Activated naive CD4-positive, alpha-beta T cell treated with anti-CD3 and anti-CD28 coated beads, Interleukin-2, amount 50 U/mL, for 24 hours (primary cell): ENCODE results near the gene ATG5.

Source experiments
- H3K27ac Mint-ChIP-seq: one replicate; pipeline ENCODE4 v1.8.0; 2021; ENCODE audit warnings: mild to moderate bottlenecking, mixed read lengths
- H3K27me3 Mint-ChIP-seq: one replicate; pipeline ENCODE4 v1.8.0; 2021; ENCODE audit warnings: mixed read lengths
- H3K36me3 Mint-ChIP-seq: one replicate; pipeline ENCODE4 v1.8.0; 2021; ENCODE audit warnings: mixed read lengths
- H3K4me1 Mint-ChIP-seq: one replicate; pipeline ENCODE4 v1.8.0; 2021; ENCODE audit warnings: mixed read lengths
- H3K4me3 Mint-ChIP-seq: one replicate; pipeline ENCODE4 v1.8.0; 2021; ENCODE audit warnings: mild to moderate bottlenecking, mixed read lengths
- H3K9me3 Mint-ChIP-seq: one replicate; pipeline ENCODE4 v1.8.0; 2021; ENCODE audit warnings: mixed read lengths

The ATG5 gene

DNA sequence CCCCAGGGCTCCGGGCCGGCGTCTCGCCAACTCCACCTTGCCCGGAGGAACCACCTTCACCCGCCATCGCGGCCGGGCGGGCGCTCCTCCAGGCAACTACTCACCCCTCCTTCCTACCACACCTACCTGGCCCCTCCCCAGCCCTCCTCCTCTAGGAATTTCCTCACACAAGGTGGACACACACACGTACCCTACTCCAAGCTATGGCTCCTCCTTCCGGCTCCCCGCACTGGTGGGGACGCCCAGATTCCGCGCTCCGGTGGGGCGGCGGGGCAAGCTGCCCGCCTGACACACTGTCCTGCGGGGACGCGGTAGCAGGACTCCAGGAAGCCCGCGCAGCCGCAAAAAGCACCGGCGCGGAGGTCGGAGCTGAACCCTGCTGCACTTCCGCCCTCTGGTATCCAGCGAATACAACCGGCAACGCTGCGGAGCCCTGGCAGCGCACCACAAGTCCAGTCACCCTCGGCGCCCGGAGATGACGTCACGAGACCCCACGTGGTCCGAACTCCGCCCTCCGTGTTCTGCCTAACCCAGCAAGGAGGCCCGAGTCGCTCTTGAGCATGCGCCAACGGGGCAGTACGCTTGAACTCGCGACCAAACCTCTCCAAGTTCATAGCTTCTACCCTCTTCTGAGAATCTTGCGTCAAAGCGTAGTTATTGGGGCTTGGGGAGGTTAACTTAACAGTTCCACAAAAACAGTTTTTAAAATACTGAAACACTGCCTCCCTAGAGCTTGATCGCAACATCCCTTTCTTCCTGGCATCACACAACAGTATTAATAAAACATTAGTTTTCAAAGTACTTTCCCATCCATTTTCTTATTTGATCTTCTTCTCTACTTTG is at the start of gene ATG5:
Gene ATG5, minus strand, starts transcription at position 425 of the 843 bp plus-strand sequence. CDS start 9,552 bp downstream, outside the sequence.
- Mint-ChIP-seq H3K4me1 (peaks cover 49% of the 10 kb centered on the region), H3K9me3 (no peaks in the 10 kb centered on the region), H3K27me3 (peaks cover 3% of the 10 kb centered on the region), H3K27ac (peak within 1 kb of the TSS; percentile 99), H3K4me3 (peak within 1 kb of the TSS; percentile 100), H3K36me3 (peaks cover 9% of the 10 kb centered on the region)

DNA sequence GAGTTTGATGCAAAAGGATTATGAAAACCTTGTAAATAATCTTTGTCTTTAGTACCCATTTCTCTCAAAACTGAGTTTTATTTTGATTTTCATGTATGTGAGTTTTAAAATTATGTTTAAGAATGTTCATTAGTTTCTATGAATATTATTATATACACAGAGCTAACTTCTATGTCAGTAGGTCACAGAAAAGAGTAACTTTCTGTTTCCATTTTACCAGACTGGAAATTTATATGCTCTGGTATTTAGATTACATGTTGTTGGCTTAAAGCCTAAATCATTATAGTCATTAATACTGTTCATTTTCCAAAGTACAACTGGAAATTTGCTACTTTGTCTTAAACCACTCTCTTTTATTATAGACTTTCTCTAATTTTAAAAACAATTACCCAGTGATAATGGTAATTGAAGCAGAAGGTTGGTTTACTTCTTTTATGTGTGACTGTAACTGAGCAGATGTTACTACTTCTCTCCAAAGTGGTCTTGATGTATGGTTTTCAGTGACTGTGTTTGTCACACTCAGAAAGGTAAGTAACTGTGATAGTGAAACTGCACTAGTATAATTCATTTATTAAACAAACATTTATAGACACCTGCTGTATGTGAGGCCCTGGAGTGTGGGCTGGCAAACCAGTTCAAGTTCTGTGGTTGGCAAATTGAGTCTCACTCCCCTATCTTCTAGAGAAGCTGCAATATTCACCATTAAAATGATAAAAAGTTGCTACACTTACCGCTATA is 48.1 kb upstream of the ATG5 start:
- Mint-ChIP-seq H3K27ac (no peak overlapping the region), H3K36me3 (no peaks in the 10 kb centered on the region), H3K9me3 (no peaks in the 10 kb centered on the region), H3K4me3 (no peak overlapping the region), H3K4me1 (no peaks in the 10 kb centered on the region), H3K27me3 (peaks cover 3% of the 10 kb centered on the region)

DNA sequence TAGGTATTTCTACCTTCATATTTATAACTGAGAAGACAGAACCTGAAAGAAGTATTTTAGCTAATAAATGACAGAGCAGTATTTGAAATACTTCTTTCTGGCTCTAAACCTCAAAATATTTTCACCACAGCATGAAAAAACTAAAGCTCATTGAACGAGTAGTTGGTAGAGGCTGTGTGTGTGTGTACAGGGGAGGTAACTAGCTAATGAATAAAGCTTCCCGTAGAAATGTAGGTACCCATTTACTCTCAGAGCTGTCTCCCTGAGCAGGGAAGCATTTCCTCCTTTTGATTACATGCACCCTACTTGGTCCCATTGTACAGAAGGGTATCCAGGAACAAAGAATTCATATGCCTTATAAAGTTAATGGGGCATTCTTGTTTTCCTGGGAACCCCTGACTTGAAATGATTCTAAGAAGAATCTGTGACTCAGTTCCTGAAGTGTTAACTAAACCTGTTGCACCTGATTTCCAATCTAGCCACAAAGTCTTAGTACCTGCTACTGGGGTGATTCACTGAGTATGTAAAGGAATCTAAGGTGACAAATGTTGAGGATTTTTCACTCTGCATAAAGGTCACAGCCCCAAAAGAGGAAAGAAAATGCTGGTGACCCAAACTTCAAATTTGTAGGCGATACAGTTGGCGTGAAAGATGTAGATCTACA is 47.4 kb upstream of the ATG5 start:
- Mint-ChIP-seq H3K4me1 (no peaks in the 10 kb centered on the region), H3K9me3 (no peaks in the 10 kb centered on the region), H3K4me3 (no peak overlapping the region), H3K27ac (no peak overlapping the region), H3K36me3 (no peaks in the 10 kb centered on the region), H3K27me3 (peaks cover 3% of the 10 kb centered on the region)

DNA sequence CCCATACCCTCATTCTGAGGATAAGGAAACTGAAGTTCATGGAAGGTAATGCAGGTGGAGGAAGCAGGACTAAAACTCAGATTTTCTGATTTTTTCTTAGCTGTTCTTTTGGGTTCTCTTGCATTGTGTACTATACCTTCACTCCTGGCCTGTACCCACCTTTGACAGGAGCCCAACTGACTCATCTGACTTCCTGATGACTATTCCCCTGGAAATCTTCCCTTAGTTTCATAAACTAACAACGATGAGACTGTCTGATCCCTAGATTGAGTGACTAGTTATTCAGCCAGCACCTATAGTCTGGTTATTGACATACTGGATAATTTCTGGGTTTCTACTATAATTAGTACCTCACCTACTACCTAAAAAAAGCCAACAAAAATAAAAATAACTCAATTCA is 45.1 kb upstream of the ATG5 start:
- Mint-ChIP-seq H3K27ac (no peak overlapping the region), H3K27me3 (no peaks in the 10 kb centered on the region), H3K4me3 (no peak overlapping the region), H3K9me3 (no peaks in the 10 kb centered on the region), H3K36me3 (no peaks in the 10 kb centered on the region), H3K4me1 (no peaks in the 10 kb centered on the region)

DNA sequence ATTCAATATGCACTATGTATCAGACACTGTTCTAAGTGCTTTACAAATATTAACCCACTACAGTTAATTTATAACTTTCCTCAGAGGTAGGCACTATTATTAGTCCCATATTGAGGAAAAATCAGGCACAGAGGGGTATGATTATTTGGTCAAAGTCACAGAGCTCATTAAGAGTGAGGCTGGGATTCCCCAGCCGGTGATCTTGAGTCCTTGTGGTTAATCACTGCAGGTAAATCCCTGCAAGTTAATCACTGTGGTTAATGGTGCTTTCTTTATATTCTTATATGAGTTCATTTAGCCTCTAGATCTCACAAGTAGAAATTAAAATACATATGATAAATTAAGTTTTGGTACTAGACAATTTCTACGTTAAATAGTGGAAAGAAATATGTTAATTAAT is 44.2 kb upstream of the ATG5 start:
- Mint-ChIP-seq H3K27ac (no peak overlapping the region), H3K4me1 (no peaks in the 10 kb centered on the region), H3K36me3 (no peaks in the 10 kb centered on the region), H3K4me3 (no peak overlapping the region), H3K27me3 (no peaks in the 10 kb centered on the region), H3K9me3 (no peaks in the 10 kb centered on the region)

DNA sequence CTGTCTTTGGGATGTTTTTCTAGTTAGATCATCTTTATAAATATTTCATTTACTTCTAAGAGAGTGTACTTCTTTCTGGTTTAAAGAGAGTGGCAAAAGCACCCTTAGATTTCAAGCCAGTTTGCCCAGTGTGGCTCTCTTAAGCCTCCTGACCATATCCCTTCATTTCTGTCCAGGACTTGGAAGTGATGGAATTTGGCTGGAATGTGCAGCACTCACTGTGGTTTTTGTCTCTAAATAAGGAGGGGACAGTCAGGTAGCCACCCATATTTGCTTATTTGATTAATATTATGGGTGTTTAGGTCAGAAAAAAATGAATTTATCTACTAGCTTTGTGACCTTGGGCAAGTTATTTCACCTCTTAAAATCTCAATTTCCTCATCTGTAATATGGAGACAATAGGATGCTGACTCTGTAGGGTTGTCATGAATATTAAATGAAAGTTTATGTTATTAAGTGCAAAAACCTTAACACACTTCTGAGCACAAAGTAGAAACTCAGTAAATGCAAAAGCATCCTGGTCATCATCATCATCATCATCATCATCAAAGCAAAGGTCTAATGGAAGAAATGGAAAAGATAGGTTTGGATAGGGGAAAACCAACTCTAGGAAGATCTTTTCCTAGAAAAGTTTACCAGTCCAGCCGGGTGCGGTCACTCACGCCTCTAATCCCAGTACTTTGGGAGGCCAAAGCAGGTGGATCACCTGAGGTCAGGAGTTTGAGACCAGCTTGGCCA is 38.0 kb upstream of the ATG5 start:
- H3K27ac Mint-ChIP-seq = no peak overlapping the region
- no peaks in the 10 kb centered on the region for H3K9me3 Mint-ChIP-seq
- peaks cover 11% of the 10 kb centered on the region for H3K4me1 Mint-ChIP-seq
- H3K4me3 Mint-ChIP-seq = no peak overlapping the region
- H3K27me3 Mint-ChIP-seq = peaks cover 16% of the 10 kb centered on the region
- H3K36me3 Mint-ChIP-seq = no peaks in the 10 kb centered on the region

GRCh38 chr6:106360989-106361430 is 35.5 kb upstream of the ATG5 start:
- H3K4me3 Mint-ChIP-seq = peak overlapping the region; percentile 79
- no peaks in the 10 kb centered on the region for H3K9me3 Mint-ChIP-seq
- peaks cover 11% of the 10 kb centered on the region for H3K4me1 Mint-ChIP-seq
- no peaks in the 10 kb centered on the region for H3K36me3 Mint-ChIP-seq
- no peak overlapping the region for H3K27ac Mint-ChIP-seq
- peaks cover 31% of the 10 kb centered on the region for H3K27me3 Mint-ChIP-seq

DNA sequence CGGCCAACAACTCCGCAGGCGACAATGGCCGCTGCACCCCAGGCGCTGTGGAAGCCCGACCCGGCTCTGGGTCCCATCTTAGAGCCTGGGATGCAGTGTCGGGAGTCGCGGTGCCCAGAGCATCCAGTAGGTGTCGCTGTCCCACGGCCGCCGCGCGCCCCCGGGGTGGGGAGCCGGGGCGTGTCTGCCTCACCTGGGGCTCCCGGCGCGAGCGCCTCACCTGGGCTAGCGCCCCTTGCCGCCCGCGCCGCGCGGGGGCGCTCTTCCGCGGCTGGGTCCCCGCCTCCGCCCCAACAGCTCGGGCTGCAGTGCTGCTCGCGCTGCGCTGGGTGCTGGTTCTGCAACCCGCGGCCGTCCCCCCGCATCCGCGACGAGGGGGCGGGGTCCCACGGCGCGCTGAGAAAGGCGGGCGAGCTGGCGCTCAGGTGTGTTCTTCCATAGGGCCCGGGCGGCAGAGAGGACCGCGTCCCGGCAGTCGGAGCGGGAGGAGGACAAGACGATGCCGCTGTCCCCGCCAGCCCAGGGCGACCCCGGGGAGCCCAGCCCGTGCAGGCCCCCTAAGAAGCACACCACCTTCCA is 34.9 kb upstream of the ATG5 start, which contains the start of gene CRYBG1:
Gene CRYBG1, plus strand, starts transcription at position 308 of the 579 bp plus-strand sequence. Its CDS starts 192 bp downstream, at position 500.
- peak within 1 kb of the TSS; percentile 79 for H3K4me3 Mint-ChIP-seq
- H3K36me3 Mint-ChIP-seq = no peaks in the 10 kb centered on the region
- H3K4me1 Mint-ChIP-seq = peaks cover 11% of the 10 kb centered on the region
- no peak within 1 kb of the TSS for H3K27ac Mint-ChIP-seq
- H3K9me3 Mint-ChIP-seq = no peaks in the 10 kb centered on the region
- H3K27me3 Mint-ChIP-seq = peaks cover 36% of the 10 kb centered on the region

DNA sequence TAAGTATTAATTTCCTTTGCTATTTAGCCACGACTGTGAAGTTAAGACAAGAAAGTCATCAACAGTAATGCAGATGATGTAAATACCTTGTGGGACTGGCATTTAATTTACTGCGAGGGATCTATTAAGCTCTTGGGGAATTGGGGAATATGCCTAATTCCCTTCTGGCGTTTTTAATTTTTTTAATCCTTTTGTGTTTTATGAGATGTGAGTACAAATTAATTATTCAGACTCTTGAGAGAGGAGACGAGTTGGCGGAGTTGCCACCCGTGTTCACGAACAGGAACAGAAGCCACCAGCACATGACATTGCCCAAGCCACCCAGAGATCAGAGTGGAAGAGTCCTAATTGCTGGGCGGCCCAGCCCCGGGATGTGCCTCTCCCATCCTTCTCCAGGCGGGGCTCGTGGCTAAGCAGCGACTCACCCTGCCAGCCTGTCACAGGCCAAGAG is 34.4 kb upstream of the ATG5 start:
- peak overlapping the region; percentile 64 for H3K4me3 Mint-ChIP-seq
- no peak overlapping the region for H3K27ac Mint-ChIP-seq
- H3K27me3 Mint-ChIP-seq = peaks cover 39% of the 10 kb centered on the region

DNA sequence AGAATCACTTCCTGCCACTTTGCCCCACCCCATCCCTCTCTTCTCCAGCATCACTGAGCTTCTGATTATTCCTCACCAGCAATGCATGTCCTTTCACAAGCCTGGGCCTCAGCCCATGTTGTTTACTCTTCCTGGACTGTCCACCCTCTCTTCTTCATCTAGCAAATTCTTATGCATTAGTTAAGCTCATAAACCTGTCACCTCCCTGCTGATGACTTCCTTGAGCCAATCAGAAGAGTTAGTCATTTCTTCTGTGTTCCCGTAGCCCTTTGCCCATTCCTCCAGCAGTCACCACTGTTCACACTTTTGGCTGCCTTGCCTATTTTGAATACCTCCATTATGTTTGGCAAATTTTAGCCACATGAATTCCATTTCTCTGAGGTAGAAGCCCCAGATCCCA is 30.8 kb upstream of the ATG5 start:
- Mint-ChIP-seq H3K27me3 (peaks cover 47% of the 10 kb centered on the region), H3K9me3 (peaks cover 8% of the 10 kb centered on the region), H3K4me3 (no peak overlapping the region), H3K36me3 (peaks cover 3% of the 10 kb centered on the region), H3K4me1 (peaks cover 10% of the 10 kb centered on the region), H3K27ac (no peak overlapping the region)

More for the DNA sequence above, 34.4 kb upstream of the ATG5 start:
- H3K9me3 Mint-ChIP-seq = no peaks in the 10 kb centered on the region
- no peaks in the 10 kb centered on the region for H3K36me3 Mint-ChIP-seq
- peaks cover 11% of the 10 kb centered on the region for H3K4me1 Mint-ChIP-seq

- no peaks in the 10 kb centered on the region for H3K4me1 Mint-ChIP-seq
- H3K27me3 Mint-ChIP-seq = peaks cover 7% of the 10 kb centered on the region
These were observed 21.7 kb upstream of the ATG5 start for GRCh38 chr6:106347219-106347618.

DNA sequence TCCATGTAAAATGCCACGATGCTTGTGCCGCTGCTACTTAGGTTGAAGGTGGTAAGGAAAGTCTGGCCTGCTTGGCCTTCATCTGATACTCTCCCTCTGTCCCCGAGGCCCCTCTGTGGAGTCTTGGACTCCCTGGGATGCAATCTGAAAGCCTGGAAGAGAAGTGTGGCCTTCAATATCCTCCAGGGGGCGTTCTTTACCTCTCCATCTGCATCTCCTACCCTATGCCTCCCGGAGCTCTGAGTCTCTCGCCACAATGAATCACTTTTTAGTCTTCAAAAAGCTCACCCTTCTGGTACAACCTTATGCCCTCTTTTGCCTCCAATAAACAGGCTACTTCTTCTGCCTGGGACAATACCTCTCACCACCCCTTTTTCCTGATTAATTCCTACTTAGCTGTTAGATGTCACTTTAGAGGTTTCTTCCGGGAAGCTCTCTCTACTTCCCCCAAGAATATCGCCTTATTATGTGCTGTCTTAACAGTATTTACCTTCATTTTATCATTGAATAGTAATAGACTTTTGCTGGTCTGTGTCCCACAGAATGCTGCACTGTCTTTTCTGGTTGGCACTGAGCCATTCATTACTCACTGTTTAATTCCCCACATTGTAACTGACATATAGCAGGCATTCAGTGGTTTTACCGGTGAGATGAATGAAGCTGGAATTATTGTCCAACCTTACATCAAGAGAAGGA is 13.9 kb upstream of the ATG5 start:
- Mint-ChIP-seq H3K27me3 (peaks cover 6% of the 10 kb centered on the region), H3K4me3 (peak overlapping the region; percentile 32), H3K9me3 (no peaks in the 10 kb centered on the region), H3K27ac (no peak overlapping the region), H3K4me1 (peaks cover 7% of the 10 kb centered on the region), H3K36me3 (no peaks in the 10 kb centered on the region)

More at GRCh38 chr6:106347219-106347618, 21.7 kb upstream of the ATG5 start:
- no peak overlapping the region for H3K4me3 Mint-ChIP-seq
- H3K36me3 Mint-ChIP-seq = no peaks in the 10 kb centered on the region
- H3K9me3 Mint-ChIP-seq = peaks cover under 1% of the 10 kb centered on the region
- H3K27ac Mint-ChIP-seq = no peak overlapping the region

DNA sequence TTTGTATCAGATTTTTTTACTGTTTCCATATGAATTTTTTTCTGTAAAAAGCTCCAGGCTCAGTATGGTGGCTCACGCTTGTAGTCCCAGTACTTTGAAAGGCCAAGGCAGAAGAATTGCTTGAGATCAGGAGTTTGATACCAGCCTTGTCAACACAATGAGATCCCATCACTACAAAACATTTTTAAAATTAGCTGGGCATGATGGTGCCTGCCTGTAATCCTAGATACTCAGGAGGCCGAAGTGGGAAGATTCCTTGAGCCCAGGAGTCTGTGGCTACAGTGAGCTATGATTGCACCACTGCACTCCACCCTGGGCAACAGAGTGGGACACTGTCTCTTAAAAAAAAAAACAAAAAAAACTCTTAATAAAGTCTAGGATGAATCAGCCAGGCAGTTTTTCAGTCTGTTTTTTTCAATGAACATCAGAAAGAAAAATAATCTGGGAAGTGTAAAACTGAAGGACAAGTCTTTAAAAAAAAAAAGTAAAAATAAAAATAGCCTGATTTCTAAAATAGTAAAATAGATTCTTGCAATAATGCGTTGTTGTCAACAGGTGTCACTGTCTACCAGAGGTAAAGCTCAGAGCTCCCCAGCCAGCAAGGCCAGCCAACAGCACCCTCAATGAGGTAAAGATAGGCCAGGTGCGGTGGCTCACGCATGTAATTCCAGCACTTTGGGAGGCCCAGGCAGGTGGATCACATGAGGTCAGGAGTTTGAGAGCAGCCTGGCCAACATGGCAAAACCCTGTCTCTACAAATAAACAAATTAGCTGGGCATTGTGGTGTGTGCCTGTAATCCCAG is 9.3 kb upstream of the ATG5 start:
- H3K4me1 Mint-ChIP-seq = peaks cover 7% of the 10 kb centered on the region
- no peak overlapping the region for H3K27ac Mint-ChIP-seq
- H3K4me3 Mint-ChIP-seq = no peak overlapping the region
- no peaks in the 10 kb centered on the region for H3K9me3 Mint-ChIP-seq
- no peaks in the 10 kb centered on the region for H3K36me3 Mint-ChIP-seq
- H3K27me3 Mint-ChIP-seq = peaks cover 10% of the 10 kb centered on the region
